ENCODE data around the gene SPECC1.
"Not testable (repeated sequence)": the region's sequence is repeated elsewhere in the genome, so short reads cannot be mapped to it uniquely, and the experiment has no call there.

The SPECC1 gene

DNA sequence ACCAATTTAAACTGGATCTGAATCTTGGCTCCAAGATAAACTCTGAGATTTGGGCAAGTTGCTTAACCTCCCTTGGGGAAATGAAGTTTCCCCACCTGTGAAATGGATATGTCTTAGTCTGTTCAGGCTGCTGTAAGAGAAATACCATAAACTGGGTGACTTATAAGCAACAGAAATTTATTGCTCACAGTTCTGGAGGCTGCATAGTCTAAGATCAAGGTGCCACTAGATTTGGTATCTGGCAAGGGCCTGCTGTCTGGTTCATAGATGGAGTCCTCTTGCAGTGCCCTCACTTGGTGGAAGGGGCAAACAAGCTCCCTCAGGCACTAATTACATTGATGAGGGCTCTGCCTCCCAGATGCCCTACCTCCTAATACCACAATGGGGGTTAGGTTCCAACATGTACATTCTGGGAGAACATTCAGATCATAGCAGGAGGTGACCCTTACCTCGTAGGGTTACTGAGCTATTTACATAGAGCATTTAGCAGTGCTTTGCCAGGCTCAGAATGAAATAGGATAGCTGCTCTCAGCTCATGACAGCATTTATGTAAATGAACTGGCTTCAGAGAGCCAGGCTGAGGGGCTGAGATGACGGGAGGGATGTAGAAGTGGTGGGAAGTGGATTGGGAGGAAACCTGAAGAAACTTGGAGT is 83.9 kb downstream of the SPECC1 start:
- no peak for DNase-seq (ENCODE audit: low spot score)

DNA sequence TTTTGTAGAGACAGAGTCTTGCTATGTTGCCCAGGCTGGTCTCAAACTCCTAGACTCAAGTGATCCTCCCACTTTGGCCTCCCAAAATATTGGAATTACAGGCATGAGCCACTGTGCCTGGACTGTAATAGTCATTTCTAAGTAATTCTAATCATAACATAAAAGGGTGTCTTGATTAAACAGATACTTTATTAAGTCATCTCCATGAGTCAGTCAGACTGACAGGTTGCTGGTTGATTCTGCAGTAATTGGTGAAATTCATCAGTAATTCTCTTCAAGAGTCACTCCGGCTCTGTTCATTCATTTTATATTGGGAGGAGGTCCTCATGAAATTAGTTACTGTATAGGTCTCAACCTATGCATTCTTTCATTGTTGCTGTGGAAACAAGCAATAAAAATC is 85.6 kb downstream of the SPECC1 start:
- no peak for DNase-seq (ENCODE audit: low spot score)

DNA sequence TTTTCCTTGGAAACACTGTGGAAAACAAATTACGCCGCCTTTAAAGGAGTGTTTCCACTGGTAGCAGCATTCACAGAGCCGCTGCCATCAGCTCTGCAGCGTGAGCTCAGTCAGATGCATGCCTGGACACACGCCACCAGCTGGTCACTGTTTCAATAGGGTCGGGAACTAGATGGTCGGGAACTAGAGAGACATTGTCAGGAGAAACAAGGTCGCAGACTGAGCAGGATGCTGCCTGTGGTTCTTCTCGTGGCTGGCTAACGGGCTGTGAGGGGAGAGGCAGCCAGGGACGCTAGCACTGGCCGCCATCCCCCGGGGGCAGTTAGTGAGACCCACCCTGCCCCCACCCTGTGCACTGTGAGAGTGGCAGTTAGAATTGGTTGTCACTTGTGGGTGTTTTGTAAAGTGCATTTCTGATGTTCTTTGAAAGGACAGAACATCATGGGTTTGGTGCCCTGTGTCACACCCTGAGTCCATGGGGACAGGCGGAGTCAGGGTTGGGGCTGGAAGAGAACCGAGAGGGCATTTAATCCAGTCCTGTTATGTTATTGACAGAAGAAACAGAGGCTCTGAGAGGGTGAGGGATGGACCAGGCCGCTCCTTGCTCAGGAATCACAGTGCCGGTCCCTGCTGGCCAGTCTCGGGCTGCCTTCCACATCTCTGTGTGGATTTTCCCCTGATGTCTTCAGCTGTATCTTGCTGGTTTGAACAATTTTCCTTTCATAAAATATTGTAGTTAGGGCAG is 86.3 kb downstream of the SPECC1 start:
- DNase-seq (ENCODE audit: low spot score) = peak; percentile 55

DNA sequence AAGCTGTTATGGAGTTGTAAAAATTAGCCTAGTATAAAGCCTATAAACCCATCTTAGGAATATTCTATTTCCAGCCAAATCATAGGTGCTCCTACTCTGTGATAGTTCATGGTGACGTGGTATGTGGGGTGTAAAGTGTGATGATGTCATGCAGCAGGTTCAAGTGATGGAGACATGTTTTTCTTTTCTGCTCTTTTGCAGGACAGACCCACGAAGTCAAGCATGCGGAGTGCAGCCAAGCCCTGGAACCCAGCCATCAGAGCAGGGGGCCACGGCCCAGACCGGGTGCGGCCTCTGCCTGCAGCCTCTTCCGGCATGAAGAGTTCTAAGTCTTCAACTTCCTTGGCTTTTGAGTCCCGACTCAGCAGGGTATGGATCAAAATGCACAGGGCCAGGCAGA is 87.3 kb downstream of the SPECC1 start:
- no peak for DNase-seq (ENCODE audit: low spot score)

DNA sequence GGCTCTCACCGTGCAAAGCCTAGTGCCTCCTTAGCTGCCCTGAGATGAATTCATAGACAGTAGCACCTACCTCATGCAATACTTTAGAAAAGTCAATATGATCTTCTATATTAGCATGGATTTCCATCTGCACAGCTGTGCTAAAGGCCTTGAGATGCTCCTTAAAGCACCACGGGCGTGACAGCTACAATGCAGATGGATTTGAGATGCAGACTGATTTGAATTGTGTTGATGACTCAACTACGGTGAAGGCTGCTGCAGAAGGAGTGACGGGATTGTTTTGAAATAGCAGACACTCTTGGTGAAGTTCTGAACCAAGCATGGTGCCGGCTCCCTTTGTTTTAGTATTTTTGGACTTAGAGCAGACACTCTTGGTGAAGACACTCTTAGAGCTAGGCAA is 88.2 kb downstream of the SPECC1 start:
- DNase-seq (ENCODE audit: low spot score) = no peak

GRCh38 chr17:20098314-20098713 is 89.2 kb downstream of the SPECC1 start:
- DNase-seq (ENCODE audit: low spot score) = no peak

DNA sequence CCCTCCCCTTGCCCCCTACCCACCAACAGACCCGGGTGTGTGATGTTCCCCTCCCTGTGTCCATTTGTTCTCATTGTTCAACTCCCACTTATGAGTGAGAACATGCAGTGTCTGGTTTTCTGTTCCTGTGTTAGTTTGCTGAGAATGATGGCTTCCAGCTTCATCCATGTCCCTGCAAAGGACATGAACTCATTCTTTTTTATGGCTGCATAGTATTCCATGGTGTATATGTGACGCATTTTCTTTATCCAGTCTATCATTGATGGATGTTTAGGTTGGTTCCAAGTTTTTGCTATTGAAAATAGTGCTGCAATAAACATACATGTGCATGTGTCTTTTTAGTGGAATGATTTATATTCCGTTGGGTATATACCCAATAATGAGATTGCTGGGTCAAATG is 91.6 kb downstream of the SPECC1 start:
- not testable (repeated sequence) for DNase-seq (ENCODE audit: low spot score)

DNA sequence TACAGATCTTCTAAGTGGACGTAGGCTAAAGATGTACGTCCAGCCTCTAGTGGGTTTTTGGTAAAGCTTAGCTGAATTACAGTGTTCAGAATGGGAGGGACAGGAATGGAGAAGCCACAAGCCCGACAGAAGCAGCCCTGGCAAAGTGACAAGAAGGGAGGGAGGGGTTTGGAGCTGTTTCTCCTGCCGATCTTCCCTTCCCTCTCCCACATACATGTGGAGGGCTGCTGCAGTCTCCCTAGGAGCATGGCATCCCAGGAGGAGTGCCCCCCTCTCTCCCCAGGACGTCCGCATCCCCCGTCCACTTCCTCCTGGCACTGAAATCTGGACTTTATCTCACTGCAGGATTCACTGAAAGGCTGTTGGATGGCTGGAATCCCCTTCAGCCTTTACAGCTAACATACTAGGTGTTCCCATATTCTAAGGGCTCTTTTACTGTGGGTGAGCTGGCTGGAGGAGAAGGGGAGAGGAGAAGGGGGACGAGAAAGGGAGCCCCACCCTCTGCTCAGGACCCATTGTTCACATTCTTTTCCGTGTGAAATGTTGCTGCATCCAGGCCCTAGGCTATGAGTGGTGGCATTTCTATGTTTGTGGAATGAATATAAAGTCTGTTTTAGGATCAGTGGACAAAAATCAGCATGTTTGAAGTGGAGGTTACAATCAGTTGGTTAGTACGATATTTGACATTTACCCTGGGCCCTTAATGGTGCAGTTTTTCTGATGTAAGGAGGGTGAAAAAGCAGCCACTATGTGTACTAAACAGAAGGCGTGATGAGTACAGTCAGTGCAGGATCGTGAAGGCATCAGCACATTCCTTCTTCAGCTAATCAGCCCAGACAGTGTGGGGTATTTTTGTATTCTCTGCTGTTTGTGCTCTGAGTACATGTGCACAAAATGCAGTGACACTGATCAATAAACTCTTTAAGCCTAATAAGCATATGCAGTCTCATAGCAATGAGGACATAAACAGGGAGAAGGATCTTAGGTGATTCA is 94.6 kb downstream of the SPECC1 start:
- DNase-seq (ENCODE audit: low spot score) = peak; percentile 16

- no peak for DNase-seq (ENCODE audit: low spot score)
Observed at GRCh38 chr17:20105539-20106280, 96.6 kb downstream of the SPECC1 start.

DNA sequence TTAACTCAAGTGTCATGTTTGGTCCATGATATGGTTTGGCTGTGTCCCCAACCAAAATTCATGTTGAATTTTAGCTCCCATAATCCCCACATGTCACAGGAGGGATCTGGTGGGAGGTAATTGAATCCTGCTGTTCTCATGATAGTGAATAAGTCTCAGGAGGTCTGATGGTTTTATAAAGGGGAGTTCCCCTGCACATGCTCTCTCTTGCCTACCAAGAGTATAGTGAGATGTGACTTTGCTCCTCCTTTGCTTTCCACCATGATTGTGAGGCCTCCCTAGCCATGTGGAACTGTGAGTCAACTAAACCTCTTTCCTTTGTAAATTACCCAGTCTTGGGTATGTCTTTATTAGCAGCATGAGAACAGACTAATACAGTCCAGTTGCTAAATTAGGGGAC is 97.3 kb downstream of the SPECC1 start:
- DNase-seq (ENCODE audit: low spot score) = not testable (repeated sequence)

DNA sequence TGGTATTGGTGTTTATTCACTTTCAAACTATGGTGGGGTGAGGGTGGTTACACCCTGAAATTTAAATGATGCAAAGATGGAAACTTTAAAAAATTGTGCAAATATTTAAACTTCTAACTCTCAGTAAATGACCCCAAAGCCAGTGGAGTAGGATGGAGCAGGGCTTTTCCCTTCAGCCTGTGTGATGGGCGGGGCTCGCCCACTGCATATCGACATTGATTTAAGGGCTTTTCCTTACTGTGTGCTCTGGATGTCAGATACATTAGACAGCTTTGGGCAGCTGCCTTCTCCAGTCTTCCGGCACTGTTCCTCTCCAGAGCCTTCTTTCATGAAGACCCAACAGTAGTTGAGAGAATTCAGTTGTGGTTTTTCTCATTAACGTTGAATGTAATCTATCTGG is 99.9 kb downstream of the SPECC1 start:
- no peak for DNase-seq (ENCODE audit: low spot score)

DNA sequence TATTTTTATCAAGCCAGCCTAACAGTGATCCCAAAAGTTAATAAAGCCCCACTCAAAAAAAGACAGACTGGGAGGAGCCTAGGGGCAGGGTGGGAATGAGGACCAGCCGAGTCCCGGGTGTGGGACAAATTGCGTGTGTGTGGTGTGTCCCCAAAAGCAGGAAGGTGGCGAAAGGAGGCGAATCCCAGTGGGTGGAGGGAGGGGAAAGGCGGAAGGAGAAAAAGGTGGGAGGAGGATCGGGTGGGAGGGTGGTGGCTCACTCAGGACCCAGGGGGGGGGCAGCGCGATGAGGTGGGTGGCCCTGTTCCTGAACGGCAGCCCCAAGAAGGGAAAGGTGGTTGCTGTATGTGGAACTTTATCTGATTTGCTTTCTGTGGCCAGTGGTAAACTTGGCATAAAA is 102.4 kb downstream of the SPECC1 start:
- no peak for DNase-seq (ENCODE audit: low spot score)

- DNase-seq (ENCODE audit: low spot score) = no peak
Observed at GRCh38 chr17:20114466-20114865, 105.3 kb downstream of the SPECC1 start.

- peak; percentile 70 for DNase-seq (ENCODE audit: low spot score)
Observed at GRCh38 chr17:20116683-20117309, 107.6 kb downstream of the SPECC1 start.

GRCh38 chr17:20118280-20118679 is 109.1 kb downstream of the SPECC1 start:
- no peak for DNase-seq (ENCODE audit: low spot score)

- DNase-seq (ENCODE audit: low spot score) = no peak
Observed at GRCh38 chr17:20120836-20121235, 111.7 kb downstream of the SPECC1 start.

- peak; percentile 84 for DNase-seq (ENCODE audit: low spot score)
Observed at GRCh38 chr17:20121359-20122253, 112.4 kb downstream of the SPECC1 start.

DNA sequence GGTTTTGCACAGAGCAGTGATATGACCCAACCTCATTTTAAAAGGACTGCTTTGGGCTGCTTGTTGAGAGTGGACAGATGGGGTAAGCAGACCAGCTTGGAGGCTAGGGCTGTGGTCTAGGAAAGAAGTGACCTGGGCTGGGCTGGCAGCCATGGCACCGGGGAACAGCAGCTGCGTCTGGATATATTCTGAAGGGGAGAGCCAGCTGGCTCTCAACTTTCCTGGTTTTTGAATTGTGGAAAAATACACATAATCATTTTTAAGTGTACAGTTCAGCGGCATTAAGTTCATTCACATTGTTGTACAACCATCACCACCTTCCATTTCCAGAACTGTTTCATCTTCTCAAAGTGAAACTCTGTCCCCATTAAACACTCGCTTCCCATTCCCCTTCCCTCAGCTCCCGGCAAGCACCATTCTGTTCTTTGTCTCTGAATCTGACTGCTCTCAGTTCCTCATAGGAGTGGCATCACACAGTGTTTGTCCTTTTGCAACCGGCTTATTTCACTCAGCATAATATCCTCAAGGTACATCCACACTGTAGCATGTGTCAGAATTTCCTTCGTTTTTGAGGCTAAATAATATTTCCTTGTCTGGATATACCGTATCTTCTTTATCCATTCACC is 113.2 kb downstream of the SPECC1 start:
- no peak for DNase-seq (ENCODE audit: low spot score)

- no peak for DNase-seq (ENCODE audit: low spot score)
Observed at GRCh38 chr17:20123209-20123608, 114.0 kb downstream of the SPECC1 start.

GRCh38 chr17:20125724-20126123 is 116.6 kb downstream of the SPECC1 start:
- DNase-seq (ENCODE audit: low spot score) = no peak

Data from GM03348 (cell line).